GM18951 (cell line): ENCODE results near the gene VSIR.

Experiments
- POLR2A ChIP-seq: IDR thresholded peaks from 4 replicates; pipeline ENCODE4 v1.6.1; 2011; ENCODE audit warnings: mild to moderate bottlenecking; ENCODE audit not compliant: insufficient read length, insufficient read depth; ENCODE audit errors: extremely low read depth
- in situ Hi-C: fragments of 300-500 bp; cut with MboI; formaldehyde crosslinking; loops from one replicate; pipeline ENCODE4 v1.12.0; 2022; ENCODE audit warnings: low sequenced_read_pairs, mixed read lengths, inconsistent platforms; ENCODE audit not compliant: unreplicated experiment

Gene VSIR

DNA sequence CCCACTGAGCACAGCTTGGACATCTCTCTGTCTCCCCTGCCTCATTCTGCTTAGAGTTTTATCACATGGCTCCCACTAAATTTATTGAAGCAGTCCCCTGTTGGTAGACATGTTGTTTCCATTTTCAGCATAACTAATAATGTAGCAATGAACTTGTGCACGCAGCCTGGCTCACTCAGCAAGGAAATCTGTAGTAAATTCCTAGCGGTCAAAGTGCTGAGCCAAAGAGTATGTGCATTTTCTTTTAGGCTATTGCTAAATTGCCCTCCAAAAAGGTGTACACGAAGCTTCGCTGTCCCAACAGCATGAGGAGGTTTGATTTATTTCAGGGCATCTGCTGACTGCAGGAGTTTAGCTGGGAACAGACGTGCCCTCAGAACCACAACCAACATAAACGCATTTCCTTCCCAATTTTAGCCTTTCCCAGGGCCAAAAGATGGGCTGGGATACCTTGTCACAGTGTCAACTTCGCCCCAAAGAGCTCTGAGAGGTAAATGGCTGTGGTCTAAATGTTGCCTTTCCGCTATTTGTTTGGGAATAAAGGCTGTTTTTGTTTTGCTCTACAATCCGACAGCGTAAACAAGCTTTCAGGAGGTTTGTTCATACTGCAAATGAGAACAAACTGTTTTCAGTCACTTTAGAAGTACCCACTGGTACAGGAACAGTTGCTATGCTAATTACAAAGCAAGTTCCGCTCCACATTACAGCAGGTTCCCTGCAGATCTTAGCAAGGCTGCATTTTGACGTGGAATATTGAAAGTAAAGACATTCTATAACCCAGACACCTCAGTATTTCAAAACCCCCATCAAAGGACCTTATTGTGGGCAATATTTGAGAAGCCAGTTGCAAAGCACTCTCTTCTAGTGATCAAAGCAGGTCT, 16.8 kb downstream of the VSIR start:
- in situ Hi-C loops = no loop called here
- TF ChIP-seq POLR2A = no peak

DNA sequence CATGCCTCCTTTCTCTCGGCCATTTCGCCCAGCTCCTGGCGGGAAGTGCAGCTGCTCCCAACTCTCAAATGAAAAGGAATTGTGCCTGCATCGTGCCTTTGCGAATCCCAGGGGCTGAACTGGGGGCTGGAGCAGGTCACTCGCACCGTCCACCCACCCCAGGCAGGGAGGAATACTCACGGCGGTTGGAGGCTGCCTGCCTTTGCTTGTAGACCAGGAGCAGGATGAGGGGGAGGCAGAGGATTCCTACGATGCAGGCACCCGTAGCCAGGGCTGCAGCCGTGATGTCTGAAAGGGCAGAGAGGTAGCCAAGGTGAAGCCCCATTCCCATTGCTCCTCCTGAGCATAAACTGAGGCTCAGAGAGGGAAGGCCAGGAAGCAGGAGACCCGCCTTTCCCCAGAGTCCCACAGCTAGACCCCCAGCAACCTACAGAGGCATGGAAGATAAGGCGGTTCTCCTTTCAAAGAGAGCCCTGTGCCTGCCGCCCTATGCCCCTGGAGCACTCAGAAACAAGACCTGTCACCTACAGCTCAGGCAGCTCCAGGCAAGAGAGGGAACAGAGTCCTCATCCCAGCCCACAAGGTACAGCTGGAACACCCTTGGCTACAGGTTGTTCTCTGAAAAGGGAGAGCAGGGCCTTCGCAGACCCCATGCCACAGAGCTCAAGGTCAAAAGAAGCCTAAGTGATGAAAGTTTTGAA, 18.0 kb downstream of the VSIR start:
- TF ChIP-seq POLR2A = no peak
- in situ Hi-C loops = no loop called here

- no peak for TF ChIP-seq POLR2A
- in situ Hi-C loops = no loop called here
Measured at GRCh38 chr10:71754562-71754961, 18.8 kb downstream of the VSIR start.

DNA sequence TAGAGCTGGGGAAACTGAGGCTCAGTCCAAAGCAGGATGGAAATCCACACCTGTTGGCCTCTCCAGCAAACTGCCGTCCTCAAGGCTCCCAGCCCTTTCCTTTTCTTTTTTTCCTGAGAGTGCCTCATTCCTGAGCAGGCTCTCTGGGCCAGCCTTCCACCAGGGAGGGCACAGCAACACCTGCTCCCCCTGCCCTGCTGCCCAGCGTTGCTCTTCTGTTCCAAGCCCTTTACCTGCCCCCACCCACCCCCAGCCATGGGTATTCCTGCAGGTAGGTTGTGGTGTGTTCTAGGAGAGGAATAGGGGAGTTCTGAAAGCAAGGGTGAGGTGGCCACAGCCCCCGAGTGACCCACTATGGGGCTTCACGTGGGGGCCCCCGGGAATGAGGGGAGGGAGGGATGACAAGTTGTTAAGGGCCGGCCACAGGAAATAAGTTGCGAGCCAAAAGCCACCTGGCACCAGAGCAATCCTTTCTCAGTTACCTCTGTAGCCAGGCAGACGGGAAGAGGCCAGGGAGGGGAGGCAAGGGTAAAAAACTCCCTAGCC, 19.3 kb downstream of the VSIR start:
- in situ Hi-C loops = no loop called here
- no peak for TF ChIP-seq POLR2A

DNA sequence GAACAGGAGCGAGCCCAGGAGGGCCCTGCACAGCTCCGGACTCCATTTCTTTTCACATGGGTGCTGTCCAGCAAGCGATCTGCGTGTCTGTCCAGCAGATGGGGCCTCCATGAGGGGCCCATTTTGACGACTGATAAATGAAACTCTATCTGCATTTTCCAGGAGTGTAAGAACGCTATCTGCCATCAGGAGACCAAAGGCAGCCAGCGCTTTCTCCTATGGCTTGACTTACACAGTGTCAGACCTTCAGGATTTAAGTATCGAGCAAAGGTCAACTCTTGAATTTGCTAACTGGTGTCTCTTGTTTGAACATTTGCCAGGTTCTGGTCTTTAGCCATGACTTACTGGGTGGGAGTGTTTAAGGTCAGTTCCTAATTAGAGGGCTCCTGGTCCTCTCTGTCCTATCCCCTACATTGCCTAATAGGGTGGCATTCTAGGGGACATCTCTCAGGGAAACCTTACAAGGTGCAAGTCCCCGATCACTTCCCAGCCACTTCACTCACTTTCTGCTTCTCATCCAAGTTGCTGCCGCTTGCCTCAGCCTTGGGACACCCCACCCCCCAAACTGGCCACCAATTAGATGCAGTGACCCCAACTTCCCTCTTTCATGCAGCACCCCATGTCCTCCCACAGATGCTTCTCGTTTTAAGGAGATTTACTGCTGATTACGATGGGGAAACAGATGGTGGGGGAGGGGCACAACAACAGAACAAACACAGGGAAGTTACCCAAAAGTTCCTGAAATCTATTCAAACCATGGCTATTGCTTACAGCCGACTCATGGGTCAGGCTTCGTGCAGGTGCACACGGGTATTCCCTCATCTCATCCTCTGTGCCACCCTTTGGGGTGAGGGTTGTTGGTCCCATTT, 20.0 kb downstream of the VSIR start:
- in situ Hi-C loops = no loop called here
- no peak for TF ChIP-seq POLR2A

DNA sequence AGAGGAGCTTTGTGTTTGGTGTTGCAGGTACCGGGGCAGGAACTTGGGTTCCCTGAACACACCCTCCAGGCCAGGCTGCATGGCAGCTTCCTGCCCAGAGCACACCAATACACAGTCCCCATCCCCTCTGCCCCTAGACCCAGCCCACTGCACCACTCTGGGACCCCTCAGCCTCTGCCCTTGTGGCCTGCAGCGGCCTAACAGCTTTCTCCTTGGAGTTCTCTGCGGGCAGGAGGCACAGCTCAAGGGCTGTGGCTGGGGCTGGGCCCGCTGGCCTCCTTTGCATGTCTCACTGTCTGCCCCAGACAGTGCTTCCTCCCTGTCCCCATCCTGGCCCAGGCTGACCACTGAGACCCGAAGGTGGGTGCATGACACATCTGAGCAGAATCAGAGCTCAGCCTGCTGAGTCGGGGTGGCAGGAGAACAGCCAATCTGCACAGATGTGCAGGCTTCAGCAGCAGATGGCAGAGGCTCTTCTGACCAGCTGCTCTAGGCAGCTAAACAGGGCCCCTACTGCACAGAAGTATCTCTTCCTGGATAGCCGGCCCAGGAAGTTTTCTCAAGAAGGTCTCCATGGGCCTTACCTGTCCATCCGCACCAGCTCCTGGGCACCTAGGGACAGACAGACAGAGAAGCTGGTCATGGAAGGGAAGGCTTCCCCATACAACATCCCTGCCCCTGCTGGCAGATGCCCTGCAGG, 20.8 kb downstream of the VSIR start:
- TF ChIP-seq POLR2A = no peak
- in situ Hi-C loops = no loop called here

DNA sequence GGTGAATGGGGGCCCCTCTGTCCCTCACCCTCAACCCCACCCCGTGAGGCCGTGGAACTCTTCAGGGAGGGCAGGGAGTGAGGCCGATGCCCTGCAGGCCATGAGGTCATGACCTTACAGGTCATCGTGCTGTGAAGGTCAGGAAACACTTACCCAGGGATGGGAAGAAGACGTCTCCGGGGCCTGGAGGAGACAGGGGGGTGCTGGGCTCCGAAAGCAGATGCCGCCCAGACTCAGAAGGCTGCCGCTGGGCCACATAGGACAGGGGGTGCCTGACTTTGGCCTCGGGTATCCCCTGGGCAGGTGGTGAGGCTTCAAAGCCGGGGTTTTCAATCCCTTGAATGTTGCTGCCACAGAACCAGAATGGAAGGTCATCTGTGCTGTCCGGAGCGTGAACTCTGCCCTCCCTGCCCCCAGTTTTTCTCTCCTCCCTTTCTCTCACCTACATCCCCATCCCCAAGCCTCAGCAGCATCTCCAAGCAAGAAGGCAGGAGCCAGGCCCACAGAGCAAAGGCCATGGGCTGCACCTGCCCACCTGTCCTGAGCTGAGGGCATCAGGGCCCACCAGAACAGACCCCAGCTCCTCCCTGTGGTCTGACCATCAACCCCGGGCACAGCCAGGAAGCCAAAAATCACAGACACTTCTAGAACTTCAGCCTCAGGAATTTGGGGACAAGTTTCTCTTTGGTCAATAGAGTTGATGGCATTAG, 21.6 kb downstream of the VSIR start:
- TF ChIP-seq POLR2A = no peak
- in situ Hi-C loops = no loop called here

GRCh38 chr10:71750986-71751385, 22.3 kb downstream of the VSIR start:
- TF ChIP-seq POLR2A = no peak
- in situ Hi-C loops = no loop called here

- no peak for TF ChIP-seq POLR2A
- in situ Hi-C loops = no loop called here
Measured at GRCh38 chr10:71750124-71750841, 23.0 kb downstream of the VSIR start.

DNA sequence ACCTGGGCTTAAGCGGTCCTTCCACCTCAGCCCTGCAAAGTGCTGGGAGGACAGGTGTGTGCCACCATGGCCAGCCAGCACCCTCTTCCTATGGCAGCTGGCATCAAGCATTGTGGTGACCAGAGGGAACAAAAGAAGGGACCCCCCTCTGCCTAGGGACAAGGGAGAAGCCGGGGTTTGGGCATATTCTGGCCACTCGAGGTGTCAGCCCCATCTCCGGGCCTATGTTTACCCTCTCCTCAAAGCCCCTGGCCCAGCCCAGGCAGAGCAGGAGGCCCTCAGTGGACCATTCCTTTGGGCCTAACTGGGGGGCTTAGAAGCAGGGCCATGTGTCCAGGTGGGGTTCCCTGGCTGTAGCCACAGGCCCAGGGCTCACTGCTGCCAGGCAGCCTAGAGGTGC, 23.9 kb downstream of the VSIR start:
- no peak for TF ChIP-seq POLR2A
- in situ Hi-C loops = no loop called here

DNA sequence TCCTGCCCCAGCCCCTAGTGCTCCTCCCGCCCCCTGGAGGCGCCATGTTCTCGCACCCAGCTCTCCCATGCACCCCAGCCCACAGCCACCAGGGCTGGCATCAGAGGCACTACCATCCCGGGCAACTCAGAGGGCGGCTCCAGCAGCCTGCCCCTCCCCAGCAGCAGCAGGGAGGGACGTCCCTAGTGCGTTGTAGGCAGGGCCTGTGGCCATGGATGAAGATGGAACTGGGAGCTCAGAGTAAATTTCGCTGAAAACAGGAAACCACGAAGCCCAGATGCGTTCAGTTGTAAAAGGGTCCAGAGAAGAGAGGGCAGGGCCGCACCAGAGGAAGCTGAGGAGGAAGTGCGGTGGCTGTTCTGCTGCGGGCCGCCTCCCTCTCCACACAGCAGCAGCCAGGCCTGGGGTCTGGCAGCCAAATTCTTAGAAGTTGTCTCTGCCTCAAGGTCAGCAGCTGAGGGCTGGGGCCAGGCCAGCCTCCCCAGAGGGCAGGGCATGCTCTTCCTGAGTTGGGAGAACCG, 24.6 kb downstream of the VSIR start:
- peak; percentile 42 for TF ChIP-seq POLR2A
- in situ Hi-C loops = no loop called here
